ENCODE results near the gene ZNF584.
A peak's percentile ranks its signal among the peaks of the same experiment; 100 is the strongest.
"Not testable (repeated sequence)": the region's sequence is repeated elsewhere in the genome, so short reads cannot be mapped to it uniquely, and the experiment has no call there.

ZNF584 gene

DNA sequence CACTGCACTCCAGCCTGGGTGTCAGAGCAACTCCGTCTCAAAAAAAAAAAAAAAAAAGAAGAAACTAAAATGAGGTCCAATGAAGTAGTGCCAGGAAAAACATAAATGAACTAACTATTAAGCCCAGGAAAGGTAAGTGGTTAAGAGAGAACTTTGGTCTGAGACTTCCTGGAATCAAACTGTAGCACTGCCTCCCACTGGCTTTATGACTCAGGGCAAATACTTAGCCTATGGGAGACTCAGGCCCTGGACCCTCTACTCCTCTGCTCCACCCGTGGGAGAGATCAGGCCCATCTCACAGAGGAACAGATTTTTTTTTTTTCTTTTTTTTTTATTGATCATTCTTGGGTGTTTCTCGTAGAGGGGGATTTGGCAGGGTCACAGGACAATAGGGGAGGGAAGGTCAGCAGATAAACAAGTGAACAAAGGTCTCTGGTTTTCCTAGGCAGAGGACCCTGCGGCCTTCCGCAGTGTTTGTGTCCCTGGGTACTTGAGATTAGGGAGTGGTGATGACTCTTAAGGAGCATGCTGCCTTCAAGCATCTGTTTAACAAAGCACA is 4.5 kb upstream of the ZNF584 start:
- FAIRE-seq; DNase-seq (ENCODE audit: low spot score): not testable (repeated sequence)

DNA sequence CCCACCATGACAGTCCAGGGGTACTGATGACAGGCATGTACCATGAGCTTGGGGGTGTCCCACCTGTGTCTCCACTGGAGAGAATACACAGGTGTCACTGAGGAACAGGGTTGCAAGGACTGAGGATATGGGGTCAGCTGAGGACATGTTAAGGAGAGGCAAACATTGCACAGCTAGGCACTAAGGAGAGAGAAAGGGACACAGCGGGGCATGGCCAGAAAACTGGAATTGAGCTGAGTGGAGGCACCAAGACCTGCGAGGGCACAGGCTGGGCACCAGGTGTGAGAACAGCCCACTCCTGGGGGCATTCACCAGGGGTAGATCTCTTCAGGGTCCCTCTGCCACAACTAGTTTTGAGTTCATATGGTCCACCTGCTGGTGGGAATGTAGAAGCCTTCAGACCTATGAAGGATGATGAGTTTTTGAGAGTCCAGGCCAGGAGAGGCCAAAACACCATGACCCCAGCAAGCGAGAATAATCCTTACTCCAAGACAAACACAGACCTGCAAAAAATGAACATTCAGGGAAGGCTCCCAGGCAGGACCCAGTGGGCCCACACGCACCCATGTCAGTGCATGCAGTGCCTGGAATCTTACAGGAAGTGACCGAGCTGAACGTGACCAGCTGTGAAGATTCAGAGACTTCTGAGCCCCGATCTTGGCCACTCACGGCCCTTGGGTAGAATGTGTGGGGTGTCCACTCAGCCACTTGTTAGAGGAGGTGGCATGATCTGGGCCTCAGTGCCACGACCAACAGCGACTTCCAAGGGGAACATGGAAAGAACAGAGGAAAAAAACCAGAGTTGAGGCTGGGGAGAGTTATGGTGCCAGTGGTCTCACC is 1.4 kb upstream of the ZNF584 start:
- no peak for FAIRE-seq
- no peak for DNase-seq (ENCODE audit: low spot score)

DNA sequence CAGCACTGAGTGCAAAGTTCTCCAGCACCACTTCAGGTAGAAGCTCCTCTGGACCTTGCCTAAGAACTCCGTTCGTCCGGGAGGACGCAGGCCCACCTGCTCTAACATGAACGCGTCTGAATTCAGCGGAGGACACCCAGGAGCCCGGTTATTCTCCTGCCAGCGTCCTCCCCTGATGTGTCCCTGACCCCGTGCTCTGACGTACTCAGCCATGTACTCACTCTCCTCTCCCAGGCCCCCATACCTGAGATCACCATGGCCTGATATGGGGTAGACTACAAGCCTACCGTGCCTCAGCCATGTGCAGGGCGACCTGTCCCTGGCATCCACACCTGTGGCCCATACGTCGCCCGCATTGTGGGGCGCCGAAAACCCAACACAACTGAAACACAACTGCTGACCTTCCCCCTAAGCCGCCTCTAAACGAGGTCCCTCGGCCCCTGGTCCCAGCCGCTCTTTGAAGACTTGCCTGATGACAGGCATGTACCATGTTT is 744 bp upstream of the ZNF584 start:
- DNase-seq (ENCODE audit: low spot score) (no peak), FAIRE-seq (no peak)

DNA sequence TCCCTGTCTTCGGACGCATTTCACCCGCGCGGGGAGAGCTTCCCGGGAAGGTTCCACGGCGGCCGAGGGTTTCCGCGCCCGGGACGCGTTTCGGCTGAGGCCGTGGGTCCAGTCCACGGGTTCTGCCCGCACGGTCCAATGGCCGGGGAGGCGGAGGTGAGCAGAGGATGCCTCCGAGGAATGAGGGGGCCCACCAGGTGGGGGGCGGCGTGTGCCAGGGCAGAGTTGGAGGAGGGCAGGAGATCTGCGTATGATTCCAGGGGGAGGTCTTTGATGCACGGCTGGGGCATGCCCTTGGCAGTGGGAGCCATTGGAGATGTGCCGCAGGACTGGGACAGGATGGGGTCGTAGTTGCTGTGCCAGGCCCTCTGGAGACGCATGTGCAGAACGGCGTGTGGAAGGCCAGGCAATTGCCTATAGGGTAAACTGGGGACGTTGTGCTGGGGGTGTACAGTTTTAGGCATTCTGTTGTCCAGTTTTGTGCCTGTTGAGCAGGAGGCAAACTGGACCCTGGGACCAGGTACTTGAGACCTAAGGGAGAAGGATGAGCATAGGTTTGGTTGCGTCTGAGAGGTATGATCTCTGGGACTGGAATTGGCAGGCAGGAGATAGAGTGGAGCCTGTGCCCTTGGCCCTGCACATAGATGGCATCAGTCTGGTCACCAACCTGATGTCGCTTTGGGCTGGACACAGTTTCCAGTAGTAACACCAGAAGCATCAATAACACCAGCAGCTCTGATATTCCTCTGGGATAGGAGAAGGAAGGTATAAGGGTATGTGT is 751 bp downstream of the ZNF584 start:
- FAIRE-seq (no peak), DNase-seq (ENCODE audit: low spot score) (no peak)

DNA sequence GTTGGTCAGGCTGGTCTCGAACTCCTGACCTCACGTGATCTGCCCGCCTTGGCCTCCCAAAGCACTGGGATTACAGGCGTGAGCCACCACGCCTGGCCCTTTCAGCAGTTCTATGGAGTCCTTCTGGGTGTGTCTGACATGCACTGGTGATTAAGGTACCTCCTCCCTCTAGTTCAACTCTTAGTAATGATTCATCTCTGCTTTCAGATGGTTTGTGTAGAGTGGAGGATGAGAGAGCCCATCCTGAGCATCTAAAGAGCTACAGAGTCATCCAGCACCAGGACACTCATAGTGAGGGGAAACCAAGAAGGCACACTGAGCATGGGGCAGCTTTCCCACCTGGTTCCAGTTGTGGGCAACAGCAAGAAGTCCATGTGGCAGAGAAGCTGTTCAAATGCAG is 8.2 kb downstream of the ZNF584 start:
- FAIRE-seq (no peak), DNase-seq (ENCODE audit: low spot score) (no peak)

DNA sequence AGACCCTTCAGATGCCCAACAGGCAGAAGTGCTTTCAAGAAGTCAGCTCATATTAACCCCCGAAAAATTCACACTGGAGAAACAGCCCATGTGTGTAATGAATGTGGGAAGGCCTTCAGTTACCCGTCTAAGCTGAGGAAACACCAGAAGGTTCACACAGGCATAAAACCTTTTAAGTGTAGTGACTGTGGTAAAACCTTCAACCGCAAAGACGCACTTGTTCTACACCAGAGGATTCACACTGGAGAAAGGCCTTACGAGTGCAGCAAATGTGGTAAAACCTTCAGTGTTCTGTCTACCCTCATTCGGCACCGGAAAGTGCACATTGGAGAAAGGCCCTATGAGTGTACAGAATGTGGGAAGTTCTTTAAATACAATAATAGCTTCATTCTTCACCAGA is 8.6 kb downstream of the ZNF584 start:
- DNase-seq (ENCODE audit: low spot score) (no peak), FAIRE-seq (no peak)

DNA sequence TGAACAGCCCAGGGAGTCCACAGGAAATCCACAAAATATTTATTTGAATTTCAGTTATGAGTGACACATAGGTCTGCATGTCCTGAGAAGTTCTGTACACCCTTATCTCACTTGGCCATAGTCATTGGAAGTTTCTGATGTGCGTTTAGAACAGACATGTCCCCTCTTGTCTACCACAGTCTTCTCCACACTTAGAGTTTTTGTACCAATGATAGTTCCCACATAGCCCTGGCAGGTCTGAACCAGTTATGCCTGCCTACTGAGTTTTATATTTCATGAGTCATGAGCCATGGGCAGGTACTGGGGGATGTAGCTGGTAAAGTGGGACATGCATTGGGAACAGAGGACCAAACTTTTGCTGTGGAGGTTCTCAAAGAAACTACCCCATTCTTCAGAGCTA is 20.2 kb downstream of the ZNF584 start:
- DNase-seq (ENCODE audit: low spot score) (no peak), FAIRE-seq (no peak)

DNA sequence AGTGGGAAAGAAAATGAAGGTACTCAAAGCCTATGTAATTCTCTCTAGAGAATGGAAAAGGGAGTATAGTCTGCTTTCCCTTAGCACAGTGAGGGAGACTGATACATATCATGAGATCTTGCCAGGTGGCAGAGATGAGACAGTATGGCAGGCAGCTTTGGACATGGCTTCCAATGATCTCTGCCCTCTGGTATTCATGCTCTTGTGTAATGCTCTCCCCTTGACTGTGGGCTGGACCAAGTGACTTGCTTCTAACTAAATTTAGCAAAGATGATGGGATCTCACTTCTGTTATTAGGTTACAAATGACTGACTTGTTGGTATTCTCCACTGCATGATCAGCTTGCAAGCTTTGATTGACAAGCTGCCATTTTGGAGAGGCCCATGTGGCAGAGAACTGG is 21.3 kb downstream of the ZNF584 start:
- DNase-seq (ENCODE audit: low spot score) (no peak), FAIRE-seq (no peak)

DNA sequence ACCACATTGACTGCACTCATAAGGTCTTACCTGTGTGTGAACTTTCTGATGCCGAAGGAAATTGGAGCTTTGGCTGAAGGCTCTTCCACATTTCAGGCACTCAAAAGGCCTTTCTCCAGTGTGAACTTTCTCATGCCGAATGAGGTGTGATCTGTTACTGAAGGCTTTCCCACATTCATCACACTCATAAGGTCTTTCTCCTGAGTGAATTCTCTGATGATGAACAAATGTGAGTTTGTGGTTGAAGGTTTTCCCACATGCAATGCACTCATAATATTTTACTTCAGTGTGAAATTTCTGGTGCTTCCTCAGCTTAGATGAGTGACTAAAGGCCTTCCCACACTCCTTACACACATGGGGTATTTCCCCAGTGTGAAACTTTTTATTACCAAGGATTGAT is 25.8 kb downstream of the ZNF584 start:
- FAIRE-seq, result no peak
- no peak for DNase-seq (ENCODE audit: low spot score)

DNA sequence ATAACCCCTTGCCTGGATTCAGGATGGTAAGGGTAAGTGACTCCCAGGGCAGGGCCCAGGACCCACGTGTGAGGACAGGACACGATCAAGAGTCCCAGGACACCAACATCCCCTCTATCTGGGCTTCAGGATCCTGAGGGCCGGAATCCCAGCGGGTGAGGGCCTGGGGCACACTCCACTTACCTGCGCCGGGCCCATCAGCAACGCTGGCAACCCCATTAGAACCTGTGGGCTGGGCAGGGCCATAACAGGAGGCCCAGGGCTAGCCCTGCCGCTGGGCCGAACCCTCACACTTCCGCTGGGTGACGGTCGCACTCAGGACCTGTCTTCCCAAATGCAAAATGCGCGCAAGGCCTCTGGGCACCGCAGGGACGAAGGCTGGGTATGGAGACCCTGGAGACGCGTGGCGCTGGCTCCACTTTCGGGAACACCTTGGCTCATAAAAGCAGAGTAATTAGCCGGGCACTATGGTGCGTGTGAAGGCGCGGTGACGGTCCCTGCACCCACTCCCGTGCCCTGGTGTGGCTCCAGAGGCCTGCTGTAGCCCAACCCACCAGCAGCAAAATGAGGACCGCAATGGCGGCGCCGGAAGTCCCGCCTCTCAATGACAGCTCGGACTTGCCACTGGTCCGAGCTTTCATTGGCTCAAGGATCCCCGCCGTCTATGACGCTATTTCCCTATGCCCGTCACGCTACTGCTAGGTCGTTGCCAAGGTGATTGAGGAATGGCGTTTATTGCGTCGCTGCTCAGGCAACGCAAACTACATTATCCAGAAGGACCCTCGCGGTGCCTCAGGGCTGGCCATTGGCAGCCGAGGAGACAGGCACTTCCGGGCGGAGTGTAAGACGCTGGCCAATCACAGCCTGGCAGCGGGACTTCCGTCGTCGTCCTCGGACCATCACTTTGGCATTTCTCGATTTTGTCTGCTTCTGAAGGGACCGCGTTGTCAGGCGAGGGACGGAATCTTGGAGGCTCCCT is 31.4 kb downstream of the ZNF584 start, which contains the start of gene ZNF132:
ZNF132 (minus strand) TSS at position 578 of the 979 bp plus-strand sequence; CDS start at position 246, 332 bp downstream.
- no peak for FAIRE-seq
- DNase-seq (ENCODE audit: low spot score), result peak; percentile 8

DNA sequence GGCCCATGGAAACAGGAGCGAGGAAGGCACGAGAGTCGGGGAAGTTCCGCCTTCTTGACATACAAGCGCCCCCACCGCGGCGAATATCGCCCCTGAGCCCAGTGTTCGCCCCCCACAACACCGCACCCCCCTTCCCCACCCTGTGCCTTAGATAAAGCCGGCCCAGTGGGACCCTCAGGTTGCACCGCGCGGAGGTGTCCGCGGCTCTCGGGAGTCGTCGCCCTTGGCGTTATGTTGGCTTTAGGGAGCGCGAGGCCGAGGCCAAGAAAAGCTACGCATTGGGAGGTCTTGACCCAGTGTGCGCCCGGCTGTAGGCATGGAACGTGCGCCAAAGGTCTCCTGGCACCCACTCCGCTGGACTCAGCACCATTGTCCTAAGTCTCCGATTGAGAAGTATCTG is 32.1 kb downstream of the ZNF584 start:
- no peak for FAIRE-seq

DNA sequence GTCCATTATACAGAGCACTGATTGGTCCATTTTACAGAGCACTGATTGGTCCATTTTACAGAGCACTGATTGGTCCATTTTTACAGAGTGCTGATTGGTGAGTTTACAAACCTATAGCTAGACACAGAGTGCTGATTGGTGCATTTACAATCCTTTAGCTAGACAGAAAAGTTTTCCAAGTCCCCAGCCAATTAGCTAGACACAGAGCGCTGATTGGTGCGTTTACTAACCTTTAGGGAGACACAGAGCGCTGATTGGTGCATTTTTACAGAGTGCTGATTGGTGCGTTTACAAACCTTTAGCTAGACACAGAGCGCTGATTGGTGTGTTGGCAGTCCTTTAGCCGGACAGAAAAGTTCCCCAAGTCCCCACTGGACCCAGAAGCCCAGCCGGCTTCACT is 34.5 kb downstream of the ZNF584 start:
- not testable (repeated sequence) for FAIRE-seq; DNase-seq (ENCODE audit: low spot score)

More for the DNA sequence above, 32.1 kb downstream of the ZNF584 start:
- no peak for DNase-seq (ENCODE audit: low spot score)

DNA sequence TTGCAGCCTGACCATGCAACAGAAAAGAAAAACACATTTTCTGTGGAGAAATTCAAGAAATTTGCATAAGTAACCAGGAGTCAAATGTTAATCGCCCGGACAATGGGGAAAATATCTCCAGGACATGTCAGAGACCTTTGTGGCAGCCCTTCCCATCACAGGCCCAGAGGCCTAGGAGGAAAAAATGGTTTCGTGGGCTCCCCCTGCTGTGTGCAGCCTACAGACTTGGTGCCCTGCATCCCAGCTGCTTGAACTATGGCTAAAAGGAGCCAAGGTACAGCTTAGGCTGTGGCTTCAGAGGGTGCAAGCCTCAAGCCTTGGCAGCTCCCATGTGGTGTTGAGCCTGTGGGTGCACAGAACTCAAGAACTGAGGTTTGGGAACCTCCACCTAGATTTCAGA is 40.4 kb downstream of the ZNF584 start:
- DNase-seq (ENCODE audit: low spot score); FAIRE-seq: not testable (repeated sequence)

DNA sequence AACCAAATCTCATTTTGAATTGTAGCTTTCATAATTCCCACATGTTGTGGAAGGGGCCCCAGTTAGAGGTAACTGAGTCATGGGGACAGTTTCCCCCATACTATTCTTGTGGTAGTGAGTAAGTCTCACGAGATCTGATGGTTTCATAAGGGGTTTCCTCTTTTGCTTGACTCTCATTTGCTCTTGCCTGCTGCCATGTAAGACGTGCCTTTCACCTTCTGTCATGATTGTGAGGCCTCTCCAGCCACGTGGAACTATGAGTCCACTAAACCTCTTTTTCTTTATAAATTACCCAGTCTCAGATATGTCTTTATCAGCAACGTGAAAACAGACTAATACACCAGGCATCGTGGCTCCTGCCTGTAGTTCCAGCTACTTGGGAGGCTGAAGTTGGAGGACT is 41.5 kb downstream of the ZNF584 start:
- not testable (repeated sequence) for FAIRE-seq; DNase-seq (ENCODE audit: low spot score)

DNA sequence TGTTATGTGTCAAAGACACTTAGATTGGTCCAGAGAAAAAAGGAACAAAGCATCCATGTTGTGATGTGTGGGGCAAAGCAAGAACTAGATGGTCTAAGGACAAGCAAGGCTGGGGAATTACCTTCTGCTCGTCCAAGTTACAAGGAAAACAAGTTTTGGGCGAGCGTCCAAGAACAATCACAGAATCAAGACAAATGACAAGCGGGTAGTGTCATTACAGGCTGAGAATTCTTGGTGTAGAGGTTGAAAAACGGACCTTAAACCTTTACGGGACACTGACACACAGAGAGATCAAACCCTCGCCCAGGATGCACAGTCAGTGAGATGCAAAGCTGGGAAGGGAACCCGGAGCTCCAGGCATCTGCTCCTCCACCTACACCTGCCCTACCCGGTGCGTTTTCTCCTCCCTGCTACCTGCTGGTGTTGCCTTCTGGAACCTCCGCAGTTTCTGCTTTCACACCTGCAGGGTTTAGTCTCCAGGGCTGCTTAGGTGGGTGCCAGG is 42.5 kb downstream of the ZNF584 start:
- DNase-seq (ENCODE audit: low spot score) (no peak), FAIRE-seq (no peak)

DNA sequence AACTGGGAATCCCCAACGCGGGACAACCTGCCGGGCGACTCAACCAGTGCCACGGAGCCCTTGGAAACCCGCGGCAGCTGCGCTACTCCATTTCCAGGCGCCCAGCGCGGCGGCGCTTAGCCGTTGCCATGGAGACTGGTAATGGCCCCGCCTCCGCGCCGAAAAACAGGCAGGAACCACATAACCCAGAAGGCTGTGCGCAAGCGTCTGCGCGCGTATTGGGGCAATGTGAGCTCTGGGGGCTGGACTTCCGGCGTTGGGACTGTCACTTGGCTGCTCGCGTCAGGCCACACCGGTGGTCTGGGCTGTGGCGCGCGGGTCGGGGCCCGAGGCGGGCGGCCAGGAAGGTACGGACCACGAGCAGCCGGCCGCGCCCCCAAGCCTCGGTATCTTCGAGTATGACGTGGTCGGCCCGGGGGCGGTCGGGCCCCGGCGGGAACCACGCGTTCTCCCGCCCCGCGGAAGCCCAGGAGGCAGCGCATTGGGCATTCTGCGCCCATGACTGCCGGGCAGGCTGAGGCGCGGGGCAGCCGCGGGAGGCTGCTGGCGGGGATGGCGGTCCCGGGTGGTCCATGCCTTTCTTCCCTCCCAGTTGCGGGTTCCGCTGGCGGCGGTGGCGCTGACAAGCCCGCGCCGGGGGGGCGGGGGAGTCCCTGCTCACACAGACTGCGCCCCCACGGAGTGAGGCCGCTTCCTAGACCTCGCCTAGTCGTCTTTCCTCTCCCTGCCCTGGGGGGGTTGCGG is 43.1 kb downstream of the ZNF584 start, which contains the start of gene ZNF324B:
ZNF324B (plus strand) TSS at position 265 of the 744 bp plus-strand sequence. CDS start 2,080 bp downstream, outside the sequence.
- FAIRE-seq, result no peak
- DNase-seq (ENCODE audit: low spot score), result peak; percentile 92

DNA sequence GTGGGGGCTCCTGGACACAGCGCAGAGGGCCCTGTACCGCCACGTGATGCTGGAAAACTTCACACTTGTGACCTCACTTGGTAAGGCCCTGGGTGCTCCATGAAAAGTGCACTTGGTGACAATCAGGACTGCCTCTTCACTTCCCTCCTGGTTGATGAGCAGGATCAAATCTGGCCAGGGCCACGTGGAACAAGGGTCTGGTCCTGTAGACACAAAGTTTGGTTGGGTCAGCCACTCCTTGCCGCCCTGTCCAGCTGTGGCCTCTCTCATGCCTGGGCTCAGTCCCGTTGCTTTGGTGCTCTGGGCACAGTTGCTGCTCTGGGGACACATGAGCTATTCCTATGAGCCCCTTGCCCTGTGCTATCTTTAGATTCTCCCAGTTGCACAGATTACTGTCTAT is 45.3 kb downstream of the ZNF584 start:
- FAIRE-seq (no peak), DNase-seq (ENCODE audit: low spot score) (no peak)

DNA sequence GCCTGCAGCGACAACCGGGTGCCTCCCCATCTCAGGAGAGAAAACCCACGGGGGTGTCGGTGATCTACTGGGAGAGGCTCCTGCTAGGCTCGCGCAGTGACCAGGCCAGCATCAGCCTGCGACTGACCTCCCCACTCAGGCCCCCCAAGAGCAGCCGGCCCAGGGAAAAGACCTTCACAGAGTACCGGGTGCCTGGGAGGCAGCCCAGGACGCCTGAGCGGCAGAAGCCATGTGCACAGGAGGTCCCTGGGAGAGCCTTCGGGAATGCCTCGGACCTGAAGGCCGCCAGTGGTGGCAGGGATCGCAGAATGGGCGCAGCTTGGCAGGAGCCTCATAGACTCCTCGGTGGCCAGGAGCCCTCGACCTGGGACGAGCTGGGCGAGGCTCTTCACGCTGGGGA is 46.9 kb downstream of the ZNF584 start:
- FAIRE-seq (no peak), DNase-seq (ENCODE audit: low spot score) (no peak)

DNA sequence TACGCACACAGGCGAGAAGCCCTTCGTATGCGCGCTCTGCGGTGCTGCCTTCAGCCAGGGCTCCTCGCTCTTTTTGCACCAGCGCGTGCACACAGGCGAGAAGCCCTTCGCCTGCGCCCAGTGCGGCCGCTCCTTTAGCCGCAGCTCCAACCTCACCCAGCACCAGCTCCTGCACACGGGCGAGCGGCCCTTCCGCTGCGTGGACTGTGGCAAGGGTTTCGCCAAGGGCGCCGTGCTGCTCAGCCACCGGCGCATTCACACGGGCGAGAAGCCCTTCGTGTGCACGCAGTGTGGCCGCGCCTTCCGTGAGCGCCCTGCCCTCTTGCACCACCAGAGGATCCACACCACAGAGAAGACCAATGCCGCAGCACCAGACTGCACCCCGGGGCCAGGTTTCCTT is 47.7 kb downstream of the ZNF584 start:
- FAIRE-seq (no peak), DNase-seq (ENCODE audit: low spot score) (no peak)

DNA sequence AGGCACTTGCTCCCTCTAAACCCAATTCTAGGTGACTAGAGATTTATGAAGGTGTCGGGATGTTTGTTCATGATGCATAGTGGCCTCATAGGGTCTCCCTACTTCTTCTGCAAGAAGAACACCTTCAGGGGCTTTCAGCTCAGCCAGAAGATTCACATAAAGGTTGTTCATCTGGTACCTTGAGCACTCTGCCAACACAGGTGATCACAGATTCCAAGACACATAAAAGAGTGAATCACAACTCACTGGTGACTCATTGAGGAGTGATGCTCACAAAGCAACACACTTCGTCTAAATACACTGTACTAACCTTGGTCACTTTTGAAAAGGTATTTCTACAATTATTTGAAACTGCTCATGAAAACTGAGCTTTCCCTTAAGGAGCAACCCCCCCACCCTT is 51.6 kb downstream of the ZNF584 start:
- DNase-seq (ENCODE audit: low spot score) (no peak), FAIRE-seq (no peak)

All from urothelium cell line (cell line).